GM12874 (cell line): ENCODE data around the gene SURF2.

Experiments used
- CTCF ChIP-seq: IDR thresholded peaks from 2 replicates; pipeline ENCODE4 v1.5.1; 2011; ENCODE audit warnings: low read depth, mild to moderate bottlenecking, control low read depth, low read length, moderate library complexity; ENCODE audit not compliant: insufficient read depth

Gene SURF2

GRCh38 chr9:133369422-133369821 is 13.1 kb downstream of the SURF2 start:
- TF ChIP-seq CTCF, result no peak

- no peak for TF ChIP-seq CTCF
Measured at GRCh38 chr9:133369933-133370332, 13.6 kb downstream of the SURF2 start.

- TF ChIP-seq CTCF, result no peak
Measured at GRCh38 chr9:133370685-133371084, 14.3 kb downstream of the SURF2 start.

GRCh38 chr9:133371261-133371711 is 14.9 kb downstream of the SURF2 start:
- TF ChIP-seq CTCF, result no peak

- TF ChIP-seq CTCF, result no peak
Measured at GRCh38 chr9:133372144-133372543, 15.8 kb downstream of the SURF2 start.

- TF ChIP-seq CTCF, result no peak
Measured at GRCh38 chr9:133374612-133375115, 18.3 kb downstream of the SURF2 start.

- TF ChIP-seq CTCF, result 0 out of 2 replicates have a peak, but pooled peaks have one; percentile 13
Measured at GRCh38 chr9:133375116-133375723, 18.9 kb downstream of the SURF2 start.
